OCI-M2 (cell line): ENCODE data around the gene MIXL1.

Experiments used
- DNase-seq: peaks from one replicate; lab custom pipeline; 2025; ENCODE audit not compliant: unreplicated experiment; lab: John Stamatoyannopoulos, UW

Gene MIXL1

GRCh38 chr1:226276077-226276682 lies 52.7 kb downstream of the MIXL1 start:
- DNase-seq: no peak
